GM23338 (cell line): ENCODE measurements around the gene HPGD.

Source experiments
- CREB1 ChIP-seq: fragments of 250-450 bp; sonication (Bioruptor Pico); IDR thresholded peaks from 2 replicates; pipeline ENCODE4 v1.5.0; 2020; ENCODE audit warnings: low read depth, mild to moderate bottlenecking, moderate library complexity
- EZH2 ChIP-seq: fragments of 200-600 bp; sonication (generic); IDR thresholded peaks from one replicate; pipeline ENCODE4 v1.8.0; 2017; ENCODE audit warnings: antibody characterized with exemption, mild to moderate bottlenecking, low read depth; ENCODE audit not compliant: unreplicated experiment
- EZH2phosphoT487 ChIP-seq: fragments of 200-600 bp; sonication (generic); IDR thresholded peaks from one replicate; pipeline ENCODE4 v1.8.1; 2018; ENCODE audit warnings: antibody characterized with exemption; ENCODE audit not compliant: unreplicated experiment
- POLR2AphosphoS5 ChIP-seq: IDR thresholded peaks from 2 replicates; pipeline ENCODE4 v1.6.1; 2016; ENCODE audit warnings: antibody characterized with exemption, low read depth
- STAT1 ChIP-seq: IDR thresholded peaks from one replicate; pipeline ENCODE4 v1.6.1; 2016; ENCODE audit warnings: antibody characterized with exemption; ENCODE audit not compliant: unreplicated experiment
- TF ChIP-seq, protein P1 (sequence below), 2 experiments: fragments of 200-600 bp in 1 of 2; sonication (generic) in 1 of 2; conservative IDR thresholded peaks; 2 replicates each; pipeline versions ENCODE4 v1.5.1 to v1.6.1; 2016 to 2017; ENCODE audit warnings: antibody characterized with exemption in 2 of 2, low read depth in 2 of 2, mild to moderate bottlenecking in 2 of 2, moderate library complexity in 1 of 2
- TF ChIP-seq, protein P2 (sequence below): IDR thresholded peaks from one replicate; pipeline ENCODE4 v1.6.1; 2018; ENCODE audit warnings: antibody characterized with exemption; ENCODE audit not compliant: unreplicated experiment
- TF ChIP-seq, protein P3 (sequence below): IDR thresholded peaks from 2 replicates; pipeline ENCODE4 v1.6.1; 2016; ENCODE audit warnings: antibody characterized with exemption
- TF ChIP-seq, protein P4 (sequence below): fragments of 250-450 bp; sonication (Bioruptor Pico); IDR thresholded peaks from 2 replicates; pipeline ENCODE4 v1.5.0; 2020; ENCODE audit warnings: mild to moderate bottlenecking, moderate library complexity

DNA sequence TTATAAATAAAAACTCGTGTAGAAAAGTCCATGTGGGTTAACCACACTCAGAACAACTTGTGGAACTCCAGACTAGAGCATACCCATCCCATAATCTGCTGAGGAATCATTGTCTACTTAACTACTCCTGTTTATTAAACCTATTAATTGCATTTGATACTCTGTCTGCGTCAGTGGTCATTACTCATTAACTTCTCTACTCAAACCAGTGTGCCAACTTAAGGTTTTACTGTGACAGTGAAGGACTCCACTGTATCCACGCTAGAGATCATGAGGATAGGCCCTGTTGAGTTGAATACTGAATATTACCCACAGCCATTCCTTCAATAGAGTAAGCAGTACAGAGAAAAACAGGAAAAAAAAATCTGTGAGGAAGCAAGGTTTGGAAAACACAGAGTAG lies 17.3 kb downstream of the HPGD start:
- TF ChIP-seq, protein P1, sequence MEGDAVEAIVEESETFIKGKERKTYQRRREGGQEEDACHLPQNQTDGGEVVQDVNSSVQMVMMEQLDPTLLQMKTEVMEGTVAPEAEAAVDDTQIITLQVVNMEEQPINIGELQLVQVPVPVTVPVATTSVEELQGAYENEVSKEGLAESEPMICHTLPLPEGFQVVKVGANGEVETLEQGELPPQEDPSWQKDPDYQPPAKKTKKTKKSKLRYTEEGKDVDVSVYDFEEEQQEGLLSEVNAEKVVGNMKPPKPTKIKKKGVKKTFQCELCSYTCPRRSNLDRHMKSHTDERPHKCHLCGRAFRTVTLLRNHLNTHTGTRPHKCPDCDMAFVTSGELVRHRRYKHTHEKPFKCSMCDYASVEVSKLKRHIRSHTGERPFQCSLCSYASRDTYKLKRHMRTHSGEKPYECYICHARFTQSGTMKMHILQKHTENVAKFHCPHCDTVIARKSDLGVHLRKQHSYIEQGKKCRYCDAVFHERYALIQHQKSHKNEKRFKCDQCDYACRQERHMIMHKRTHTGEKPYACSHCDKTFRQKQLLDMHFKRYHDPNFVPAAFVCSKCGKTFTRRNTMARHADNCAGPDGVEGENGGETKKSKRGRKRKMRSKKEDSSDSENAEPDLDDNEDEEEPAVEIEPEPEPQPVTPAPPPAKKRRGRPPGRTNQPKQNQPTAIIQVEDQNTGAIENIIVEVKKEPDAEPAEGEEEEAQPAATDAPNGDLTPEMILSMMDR (conservative IDR thresholded peaks at IDR 0.05; ENCODE audit: low read depth in 2 of 2) = no peak
- TF ChIP-seq POLR2AphosphoS5 (no peak), EZH2 (no peak), EZH2phosphoT487 (no peak), STAT1 (no peak), CREB1 (CRISPR knock-in tag) (no peak)
- TF ChIP-seq, protein P2, sequence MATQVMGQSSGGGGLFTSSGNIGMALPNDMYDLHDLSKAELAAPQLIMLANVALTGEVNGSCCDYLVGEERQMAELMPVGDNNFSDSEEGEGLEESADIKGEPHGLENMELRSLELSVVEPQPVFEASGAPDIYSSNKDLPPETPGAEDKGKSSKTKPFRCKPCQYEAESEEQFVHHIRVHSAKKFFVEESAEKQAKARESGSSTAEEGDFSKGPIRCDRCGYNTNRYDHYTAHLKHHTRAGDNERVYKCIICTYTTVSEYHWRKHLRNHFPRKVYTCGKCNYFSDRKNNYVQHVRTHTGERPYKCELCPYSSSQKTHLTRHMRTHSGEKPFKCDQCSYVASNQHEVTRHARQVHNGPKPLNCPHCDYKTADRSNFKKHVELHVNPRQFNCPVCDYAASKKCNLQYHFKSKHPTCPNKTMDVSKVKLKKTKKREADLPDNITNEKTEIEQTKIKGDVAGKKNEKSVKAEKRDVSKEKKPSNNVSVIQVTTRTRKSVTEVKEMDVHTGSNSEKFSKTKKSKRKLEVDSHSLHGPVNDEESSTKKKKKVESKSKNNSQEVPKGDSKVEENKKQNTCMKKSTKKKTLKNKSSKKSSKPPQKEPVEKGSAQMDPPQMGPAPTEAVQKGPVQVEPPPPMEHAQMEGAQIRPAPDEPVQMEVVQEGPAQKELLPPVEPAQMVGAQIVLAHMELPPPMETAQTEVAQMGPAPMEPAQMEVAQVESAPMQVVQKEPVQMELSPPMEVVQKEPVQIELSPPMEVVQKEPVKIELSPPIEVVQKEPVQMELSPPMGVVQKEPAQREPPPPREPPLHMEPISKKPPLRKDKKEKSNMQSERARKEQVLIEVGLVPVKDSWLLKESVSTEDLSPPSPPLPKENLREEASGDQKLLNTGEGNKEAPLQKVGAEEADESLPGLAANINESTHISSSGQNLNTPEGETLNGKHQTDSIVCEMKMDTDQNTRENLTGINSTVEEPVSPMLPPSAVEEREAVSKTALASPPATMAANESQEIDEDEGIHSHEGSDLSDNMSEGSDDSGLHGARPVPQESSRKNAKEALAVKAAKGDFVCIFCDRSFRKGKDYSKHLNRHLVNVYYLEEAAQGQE = no peak
- TF ChIP-seq, protein P3, sequence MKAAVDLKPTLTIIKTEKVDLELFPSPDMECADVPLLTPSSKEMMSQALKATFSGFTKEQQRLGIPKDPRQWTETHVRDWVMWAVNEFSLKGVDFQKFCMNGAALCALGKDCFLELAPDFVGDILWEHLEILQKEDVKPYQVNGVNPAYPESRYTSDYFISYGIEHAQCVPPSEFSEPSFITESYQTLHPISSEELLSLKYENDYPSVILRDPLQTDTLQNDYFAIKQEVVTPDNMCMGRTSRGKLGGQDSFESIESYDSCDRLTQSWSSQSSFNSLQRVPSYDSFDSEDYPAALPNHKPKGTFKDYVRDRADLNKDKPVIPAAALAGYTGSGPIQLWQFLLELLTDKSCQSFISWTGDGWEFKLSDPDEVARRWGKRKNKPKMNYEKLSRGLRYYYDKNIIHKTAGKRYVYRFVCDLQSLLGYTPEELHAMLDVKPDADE = no peak
- TF ChIP-seq, protein P4, sequence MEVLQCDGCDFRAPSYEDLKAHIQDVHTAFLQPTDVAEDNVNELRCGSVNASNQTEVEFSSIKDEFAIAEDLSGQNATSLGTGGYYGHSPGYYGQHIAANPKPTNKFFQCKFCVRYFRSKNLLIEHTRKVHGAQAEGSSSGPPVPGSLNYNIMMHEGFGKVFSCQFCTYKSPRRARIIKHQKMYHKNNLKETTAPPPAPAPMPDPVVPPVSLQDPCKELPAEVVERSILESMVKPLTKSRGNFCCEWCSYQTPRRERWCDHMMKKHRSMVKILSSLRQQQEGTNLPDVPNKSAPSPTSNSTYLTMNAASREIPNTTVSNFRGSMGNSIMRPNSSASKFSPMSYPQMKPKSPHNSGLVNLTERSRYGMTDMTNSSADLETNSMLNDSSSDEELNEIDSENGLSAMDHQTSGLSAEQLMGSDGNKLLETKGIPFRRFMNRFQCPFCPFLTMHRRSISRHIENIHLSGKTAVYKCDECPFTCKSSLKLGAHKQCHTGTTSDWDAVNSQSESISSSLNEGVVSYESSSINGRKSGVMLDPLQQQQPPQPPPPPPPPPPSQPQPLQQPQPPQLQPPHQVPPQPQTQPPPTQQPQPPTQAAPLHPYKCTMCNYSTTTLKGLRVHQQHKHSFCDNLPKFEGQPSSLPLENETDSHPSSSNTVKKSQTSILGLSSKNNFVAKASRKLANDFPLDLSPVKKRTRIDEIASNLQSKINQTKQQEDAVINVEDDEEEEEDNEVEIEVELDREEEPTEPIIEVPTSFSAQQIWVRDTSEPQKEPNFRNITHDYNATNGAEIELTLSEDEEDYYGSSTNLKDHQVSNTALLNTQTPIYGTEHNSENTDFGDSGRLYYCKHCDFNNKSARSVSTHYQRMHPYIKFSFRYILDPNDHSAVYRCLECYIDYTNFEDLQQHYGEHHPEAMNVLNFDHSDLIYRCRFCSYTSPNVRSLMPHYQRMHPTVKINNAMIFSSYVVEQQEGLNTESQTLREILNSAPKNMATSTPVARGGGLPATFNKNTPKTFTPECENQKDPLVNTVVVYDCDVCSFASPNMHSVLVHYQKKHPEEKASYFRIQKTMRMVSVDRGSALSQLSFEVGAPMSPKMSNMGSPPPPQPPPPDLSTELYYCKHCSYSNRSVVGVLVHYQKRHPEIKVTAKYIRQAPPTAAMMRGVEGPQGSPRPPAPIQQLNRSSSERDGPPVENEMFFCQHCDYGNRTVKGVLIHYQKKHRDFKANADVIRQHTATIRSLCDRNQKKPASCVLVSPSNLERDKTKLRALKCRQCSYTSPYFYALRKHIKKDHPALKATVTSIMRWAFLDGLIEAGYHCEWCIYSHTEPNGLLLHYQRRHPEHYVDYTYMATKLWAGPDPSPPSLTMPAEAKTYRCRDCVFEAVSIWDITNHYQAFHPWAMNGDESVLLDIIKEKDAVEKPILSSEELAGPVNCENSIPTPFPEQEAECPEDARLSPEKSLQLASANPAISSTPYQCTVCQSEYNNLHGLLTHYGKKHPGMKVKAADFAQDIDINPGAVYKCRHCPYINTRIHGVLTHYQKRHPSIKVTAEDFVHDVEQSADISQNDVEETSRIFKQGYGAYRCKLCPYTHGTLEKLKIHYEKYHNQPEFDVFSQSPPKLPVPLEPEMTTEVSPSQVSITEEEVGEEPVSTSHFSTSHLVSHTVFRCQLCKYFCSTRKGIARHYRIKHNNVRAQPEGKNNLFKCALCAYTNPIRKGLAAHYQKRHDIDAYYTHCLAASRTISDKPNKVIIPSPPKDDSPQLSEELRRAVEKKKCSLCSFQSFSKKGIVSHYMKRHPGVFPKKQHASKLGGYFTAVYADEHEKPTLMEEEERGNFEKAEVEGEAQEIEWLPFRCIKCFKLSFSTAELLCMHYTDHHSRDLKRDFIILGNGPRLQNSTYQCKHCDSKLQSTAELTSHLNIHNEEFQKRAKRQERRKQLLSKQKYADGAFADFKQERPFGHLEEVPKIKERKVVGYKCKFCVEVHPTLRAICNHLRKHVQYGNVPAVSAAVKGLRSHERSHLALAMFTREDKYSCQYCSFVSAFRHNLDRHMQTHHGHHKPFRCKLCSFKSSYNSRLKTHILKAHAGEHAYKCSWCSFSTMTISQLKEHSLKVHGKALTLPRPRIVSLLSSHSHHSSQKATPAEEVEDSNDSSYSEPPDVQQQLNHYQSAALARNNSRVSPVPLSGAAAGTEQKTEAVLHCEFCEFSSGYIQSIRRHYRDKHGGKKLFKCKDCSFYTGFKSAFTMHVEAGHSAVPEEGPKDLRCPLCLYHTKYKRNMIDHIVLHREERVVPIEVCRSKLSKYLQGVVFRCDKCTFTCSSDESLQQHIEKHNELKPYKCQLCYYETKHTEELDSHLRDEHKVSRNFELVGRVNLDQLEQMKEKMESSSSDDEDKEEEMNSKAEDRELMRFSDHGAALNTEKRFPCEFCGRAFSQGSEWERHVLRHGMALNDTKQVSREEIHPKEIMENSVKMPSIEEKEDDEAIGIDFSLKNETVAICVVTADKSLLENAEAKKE (CRISPR knock-in tag) = no peak
